Tongue (tissue), 2 donors: ENCODE measurements around the gene UCK2. TPM values are rescaled to one million over a fixed set of nuclear protein-coding genes. Genes with fewer than 3 reads are reported as not detected.

Source experiments
- DNase-seq: peaks from one replicate; pipeline ENCODE4 v3.0.0-alpha.2; 2015
- total RNA-seq: library from RNA; depleted of rRNA; stranded (reverse); fragments of >200 nt; gene quantifications from one replicate; pipeline ENCODE4 v1.2.3, GENCODE V29; 2014

Gene UCK2
- total RNA-seq, 1 donor from 2014 or later = 39.0 TPM

DNA sequence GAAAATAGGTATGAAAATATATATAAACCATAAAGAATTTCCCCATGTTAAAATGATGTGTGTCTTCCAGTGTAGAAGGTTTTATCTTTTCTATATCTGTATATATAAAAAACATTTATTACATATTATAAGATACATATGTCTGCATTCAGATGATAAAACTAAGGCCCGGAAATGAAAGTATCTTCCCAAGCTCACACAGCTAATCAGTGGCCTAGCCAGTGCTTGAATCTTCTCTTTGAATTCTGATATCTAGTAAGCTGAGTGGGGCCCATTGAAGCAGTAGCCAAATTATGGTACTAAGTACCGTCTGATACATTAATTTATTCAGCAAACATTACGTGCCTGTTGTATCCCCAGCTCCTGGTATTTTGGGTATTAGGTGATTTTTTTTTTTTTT, 28.6 kb downstream of the UCK2 start:
- no peak for DNase-seq

- peak; percentile 69 for DNase-seq
Observed at GRCh38 chr1:165856606-165857005, 29.2 kb downstream of the UCK2 start.

DNA sequence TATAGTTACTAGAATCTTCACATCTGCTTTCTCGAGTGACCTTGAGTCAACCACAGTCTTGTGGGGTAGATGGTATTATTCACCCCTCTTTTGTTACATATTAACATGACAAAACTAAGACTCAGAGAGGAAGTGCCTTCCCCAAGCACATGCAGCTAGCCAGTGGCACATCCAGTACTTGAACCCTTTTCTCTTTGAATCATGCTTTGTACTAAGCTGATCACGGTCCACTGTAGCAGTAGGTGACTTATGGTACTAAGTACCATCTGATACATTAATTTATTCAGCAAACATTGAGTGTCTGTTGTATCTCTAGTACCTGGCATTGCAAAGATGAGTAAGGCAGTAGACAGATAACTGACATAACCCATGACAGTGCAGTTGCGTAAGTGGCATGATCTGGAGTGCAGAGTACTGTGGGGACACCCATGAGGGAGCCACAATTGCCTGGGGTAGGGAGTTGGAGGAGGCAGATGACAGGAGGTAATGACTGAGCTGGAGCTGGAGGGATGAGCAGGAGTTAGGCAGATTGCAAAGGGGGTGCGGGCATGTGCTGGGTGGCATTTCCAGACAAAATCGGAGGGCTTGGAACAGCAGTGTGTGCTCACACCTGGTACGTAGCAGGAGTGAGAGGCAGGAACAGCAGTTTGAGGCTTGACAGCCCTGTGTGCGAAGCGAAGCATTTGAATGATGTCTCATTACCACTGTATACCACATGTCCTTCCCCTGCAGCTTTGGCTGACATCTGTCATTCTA, 29.8 kb downstream of the UCK2 start:
- no peak for DNase-seq

DNA sequence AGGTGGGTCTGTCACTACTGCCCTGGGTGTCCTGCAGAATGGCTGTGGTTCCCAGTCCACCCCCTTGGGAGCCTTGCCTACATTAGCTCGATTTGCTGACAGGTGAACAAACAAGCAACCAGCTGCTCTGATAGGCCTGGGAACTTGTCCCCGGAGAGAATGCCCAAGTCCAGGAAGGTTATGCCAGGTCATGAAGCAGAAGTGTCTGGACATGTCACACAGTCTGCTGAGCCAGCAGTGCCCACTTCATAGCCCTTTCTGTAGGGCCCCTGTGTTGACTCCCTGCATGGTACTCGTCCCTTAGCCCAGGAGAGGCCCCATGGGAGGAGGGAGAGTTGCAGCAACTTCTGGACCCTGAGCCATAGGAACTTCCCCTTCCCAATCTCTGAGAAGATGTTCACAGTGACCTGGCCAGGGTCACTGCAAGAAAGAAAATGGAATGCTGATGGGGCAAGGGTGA, 31.0 kb downstream of the UCK2 start:
- DNase-seq = no peak

DNA sequence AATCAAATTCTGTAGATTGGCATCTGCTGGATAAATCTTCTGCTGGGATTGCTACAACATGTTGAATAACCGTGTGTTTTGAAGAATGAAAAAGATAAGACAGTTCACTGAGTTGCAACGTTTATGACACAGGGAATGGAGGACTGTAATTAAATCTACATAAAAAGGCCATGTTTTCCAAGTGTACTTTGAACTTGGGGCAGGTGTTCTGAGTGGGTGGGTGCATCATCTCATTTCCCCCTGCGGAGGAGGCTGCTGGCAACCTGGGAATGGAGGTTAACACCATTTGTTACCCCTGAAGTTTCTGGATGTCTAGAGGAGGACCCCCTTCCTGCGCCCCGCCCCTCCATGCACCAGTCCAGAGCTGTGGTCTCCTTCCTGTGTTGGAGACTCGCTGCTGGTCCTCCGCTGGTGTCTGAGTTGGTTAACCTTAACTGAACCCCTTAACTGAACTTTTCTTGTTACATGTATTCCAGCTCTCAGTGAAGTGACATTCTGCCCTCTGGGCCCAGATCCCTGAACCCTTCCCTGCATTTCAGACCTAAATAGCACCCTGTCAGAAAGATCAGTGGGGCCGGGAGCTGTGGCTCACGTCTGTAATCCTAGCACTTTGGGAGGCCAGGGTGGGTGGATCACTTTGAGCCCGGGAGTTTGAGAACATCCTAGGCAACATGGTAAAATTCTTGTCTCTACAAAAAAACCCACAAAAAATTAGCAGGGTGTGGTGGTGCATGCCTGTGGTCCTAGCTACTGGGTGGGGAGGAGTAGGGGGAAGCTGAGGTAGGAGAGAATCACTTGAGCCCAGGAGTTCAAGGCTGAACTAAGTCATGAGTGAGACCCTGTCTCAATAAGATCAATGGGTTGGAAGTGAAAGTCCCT, 31.8 kb downstream of the UCK2 start:
- DNase-seq = no peak

DNA sequence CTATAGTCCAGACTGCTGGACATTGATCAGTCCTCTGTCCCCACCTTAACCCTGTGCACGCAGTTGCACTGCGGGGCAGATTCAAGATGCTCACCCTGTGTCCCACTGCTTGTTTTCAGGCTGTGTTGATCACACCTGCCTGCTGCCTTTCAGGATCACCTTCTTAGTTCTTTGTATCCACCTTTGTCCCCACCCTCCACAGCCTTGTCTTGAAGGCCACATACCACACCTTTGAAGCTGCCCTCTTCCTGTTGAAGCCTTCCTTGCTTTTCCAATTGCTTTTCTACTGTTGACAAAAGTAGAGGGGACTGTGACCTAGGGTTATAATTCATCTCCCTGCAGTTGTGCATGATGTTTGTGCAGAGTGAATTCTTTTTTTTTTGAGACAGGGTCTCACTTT, 32.7 kb downstream of the UCK2 start:
- no peak for DNase-seq

- no peak for DNase-seq
Observed at GRCh38 chr1:165861911-165862310, 34.5 kb downstream of the UCK2 start.

GRCh38 chr1:165862448-165862847, 35.0 kb downstream of the UCK2 start:
- peak; percentile 24 for DNase-seq

DNA sequence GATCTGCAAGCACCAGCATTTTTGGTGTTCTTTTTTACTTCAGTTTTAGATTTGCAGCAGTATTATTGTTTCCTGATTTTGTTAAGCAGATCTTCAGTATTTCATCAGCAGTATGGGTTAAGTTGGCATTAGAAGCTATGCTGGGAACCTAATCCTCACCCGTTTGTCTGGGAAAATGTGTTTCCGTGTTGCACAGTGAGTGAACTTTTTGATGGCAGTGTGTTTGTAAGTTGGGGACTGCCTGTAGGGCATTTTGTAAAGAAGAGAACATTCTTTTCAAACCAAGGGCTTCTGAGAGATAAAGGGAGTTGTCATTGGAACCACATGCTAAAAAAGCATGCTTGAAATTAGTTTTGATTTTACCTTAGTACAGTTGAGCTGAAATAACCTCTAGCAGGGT, 35.9 kb downstream of the UCK2 start:
- no peak for DNase-seq

- no peak for DNase-seq
Observed at GRCh38 chr1:165865633-165866340, 38.4 kb downstream of the UCK2 start.

DNA sequence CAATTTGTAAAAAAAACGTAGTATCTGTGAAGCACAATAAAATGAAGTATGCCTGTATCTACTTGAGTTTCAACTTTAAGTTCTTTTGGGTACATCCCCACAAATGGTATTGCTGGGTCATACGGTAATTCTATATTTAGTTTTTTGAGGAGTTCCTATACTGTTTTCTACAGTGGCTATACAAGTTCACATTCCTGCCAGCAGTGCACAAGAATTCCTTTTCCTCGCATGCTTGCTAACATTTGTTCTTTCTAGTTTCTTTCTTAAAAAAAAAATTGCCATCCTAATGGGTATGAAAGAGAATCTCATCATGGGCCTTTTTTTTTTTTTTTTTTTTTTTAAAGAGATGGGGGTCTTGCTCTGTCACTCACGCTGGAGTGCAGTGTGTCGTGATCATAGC, 41.9 kb downstream of the UCK2 start:
- no peak for DNase-seq

GRCh38 chr1:165871311-165872067, 44.1 kb downstream of the UCK2 start:
- peak; percentile 53 for DNase-seq

GRCh38 chr1:165873481-165873880, 46.1 kb downstream of the UCK2 start:
- no peak for DNase-seq

GRCh38 chr1:165874643-165875042, 47.2 kb downstream of the UCK2 start:
- DNase-seq = no peak

- no peak for DNase-seq
Observed at GRCh38 chr1:165875171-165875570, 47.8 kb downstream of the UCK2 start.

- DNase-seq = no peak
Observed at GRCh38 chr1:165875604-165876003, 48.2 kb downstream of the UCK2 start.

DNA sequence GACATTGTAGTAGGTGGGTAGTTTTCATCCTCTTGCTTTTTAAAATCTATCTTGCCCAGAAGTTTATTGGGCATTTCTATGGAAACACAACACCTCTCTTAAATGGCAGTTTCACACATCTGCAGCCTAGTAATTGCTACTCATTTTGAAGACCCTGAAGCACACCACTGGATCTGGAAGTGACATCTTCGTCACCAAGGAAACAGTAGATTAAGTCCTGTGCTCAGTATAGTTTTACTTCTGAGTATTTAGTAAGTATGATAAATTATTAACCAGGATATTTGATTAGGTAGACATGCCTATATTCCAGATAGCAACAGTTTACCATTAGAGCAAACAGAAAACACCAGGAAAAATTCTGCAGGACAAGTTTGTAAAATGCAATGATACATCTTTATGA, 48.7 kb downstream of the UCK2 start:
- DNase-seq = no peak

- no peak for DNase-seq
Observed at GRCh38 chr1:165877411-165877810, 50.0 kb downstream of the UCK2 start.

- DNase-seq = no peak
Observed at GRCh38 chr1:165877940-165878556, 50.6 kb downstream of the UCK2 start.

DNA sequence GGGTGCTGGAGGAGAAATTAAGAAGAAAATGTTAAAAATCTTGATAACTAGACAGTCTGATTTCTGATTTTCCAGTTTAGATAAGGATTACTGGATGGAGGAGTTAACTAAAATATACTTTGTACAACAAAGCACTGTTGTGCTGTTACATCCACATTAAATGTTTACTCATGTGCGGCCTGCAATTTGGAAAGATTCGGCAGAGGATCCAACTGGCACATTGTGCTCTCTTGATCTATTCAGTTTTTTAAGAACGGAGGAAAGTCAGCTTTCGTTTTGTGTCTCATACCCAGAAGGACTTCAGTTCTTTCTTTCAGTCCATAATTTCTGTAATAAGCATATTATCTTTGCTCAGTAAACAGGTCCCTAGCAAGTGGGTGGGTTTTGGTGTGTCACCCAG, 52.5 kb downstream of the UCK2 start:
- DNase-seq = no peak

GRCh38 chr1:165880993-165881392, 53.6 kb downstream of the UCK2 start:
- no peak for DNase-seq
